Smooth muscle cell (in vitro differentiated cells): ENCODE measurements around the gene PSMA8. TPM values are rescaled to one million over a fixed set of nuclear protein-coding genes. Genes with fewer than 3 reads are reported as not detected.

Experiments
- DNase-seq: peaks from one replicate; lab custom pipeline; 2025; ENCODE audit not compliant: unreplicated experiment; lab: John Stamatoyannopoulos, UW
- H2AFZ ChIP-seq: fragments of 200-600 bp; sonication (generic); 2 replicates; pipeline ENCODE4 v1.6.0; 2016; ENCODE audit warnings: antibody characterized with exemption, low read depth, mild to moderate bottlenecking
- H3F3A ChIP-seq: fragments of 200-600 bp; sonication (generic); 2 replicates; pipeline ENCODE4 v1.6.0; 2017; ENCODE audit warnings: antibody characterized with exemption, low read depth
- H3K27ac ChIP-seq: fragments of 200-600 bp; sonication (generic); 2 replicates; pipeline ENCODE4 v1.5.1; 2016; ENCODE audit warnings: low read depth, mild to moderate bottlenecking
- H3K27me3 ChIP-seq: fragments of 200-600 bp; sonication (generic); 2 replicates; pipeline ENCODE4 v1.6.1; 2016; ENCODE audit warnings: low read depth, mild to moderate bottlenecking
- H3K36me3 ChIP-seq: fragments of 200-600 bp; sonication (generic); 2 replicates; pipeline ENCODE4 v1.5.1; 2016; ENCODE audit warnings: low read depth
- H3K4me1 ChIP-seq: fragments of 200-600 bp; sonication (generic); 2 replicates; pipeline ENCODE4 v1.5.1; 2016; ENCODE audit warnings: low read depth
- H3K4me2 ChIP-seq: fragments of 200-600 bp; sonication (generic); 2 replicates; pipeline ENCODE4 v1.6.0; 2016; ENCODE audit warnings: mild to moderate bottlenecking
- H3K4me3 ChIP-seq: fragments of 200-600 bp; sonication (generic); 2 replicates; pipeline ENCODE4 v1.5.1; 2016; ENCODE audit warnings: mild to moderate bottlenecking
- H3K79me2 ChIP-seq: fragments of 200-600 bp; sonication (generic); 2 replicates; pipeline ENCODE4 v1.6.0; 2016; ENCODE audit warnings: low read depth, mild to moderate bottlenecking
- H3K9ac ChIP-seq: fragments of 200-600 bp; sonication (generic); 2 replicates; pipeline ENCODE4 v1.6.0; 2016; ENCODE audit warnings: low read depth
- H3K9me3 ChIP-seq: fragments of 200-600 bp; sonication (generic); replicated peaks from 2 replicates; pipeline ENCODE4 v1.5.1; 2016; ENCODE audit warnings: low read depth
- H4K20me1 ChIP-seq: fragments of 200-600 bp; sonication (generic); 2 replicates; pipeline ENCODE4 v1.6.0; 2016; ENCODE audit warnings: low read depth
- WGBS: methylation state at CpG from one replicate; pipeline ENCODE4 v1.1.7; 2016; ENCODE audit warnings: low lambda C conversion rate; 5-methylcytosine and 5-hydroxymethylcytosine counted together
- polyA plus RNA-seq: library from polyadenylated mRNA; unstranded; fragments of >200 nt; fragmentation: Nextera tagmentation; extraction: Ambion mirVana; gene quantifications from 2 replicates; pipeline ENCODE4 v1.2.1, GENCODE V29; 2016
- total RNA-seq: library from RNA; depleted of rRNA; stranded (reverse); fragments of >200 nt; gene quantifications from 2 replicates; pipeline ENCODE4 v1.2.3, GENCODE V29; 2014
- TF ChIP-seq, protein P1 (sequence below): fragments of 200-600 bp; sonication (generic); IDR thresholded peaks from 2 replicates; pipeline ENCODE4 v1.5.1; 2017; ENCODE audit warnings: borderline replicate concordance, mild to moderate bottlenecking, antibody characterized with exemption; ENCODE audit not compliant: insufficient read depth, poor library complexity, severe bottlenecking

PSMA8 gene
- total and polyA plus RNA-seq, 2 experiments from 2014 or later: 0.49 TPM; not detected in 1

DNA sequence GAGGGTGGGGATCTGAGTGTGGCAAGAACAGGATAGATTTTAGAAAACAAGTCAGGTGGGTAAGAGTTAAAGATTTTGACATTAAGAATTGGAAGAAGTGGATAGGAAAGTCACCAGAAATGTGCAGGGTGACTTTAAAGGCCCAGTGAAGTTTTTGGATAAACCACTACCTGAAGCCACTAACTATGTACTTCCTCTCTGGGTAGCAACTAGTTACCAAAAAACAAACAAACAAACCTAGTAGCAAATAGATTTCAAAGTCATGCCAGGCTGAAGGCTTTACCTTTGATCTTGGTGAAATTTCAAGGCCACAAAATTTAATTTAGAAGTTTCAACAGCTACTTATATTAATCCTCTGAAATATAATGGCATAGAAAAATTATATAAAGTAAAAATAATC, 42.5 kb downstream of the PSMA8 start:
- Histone ChIP-seq H3K79me2 (no peaks in the 10 kb centered on the region), H3K9me3 (no peaks in the 10 kb centered on the region), H3K4me1 (no peaks in the 10 kb centered on the region), H3K27ac (no peak overlapping the region), H4K20me1 (no peaks in the 10 kb centered on the region), H3F3A (no peaks in the 10 kb centered on the region), H3K9ac (no peak overlapping the region), H3K4me3 (no peak overlapping the region), H3K36me3 (no peaks in the 10 kb centered on the region), H2AFZ (no peak overlapping the region), H3K4me2 (no peak overlapping the region), H3K27me3 (peaks cover 12% of the 10 kb centered on the region)
- TF ChIP-seq, protein P1, sequence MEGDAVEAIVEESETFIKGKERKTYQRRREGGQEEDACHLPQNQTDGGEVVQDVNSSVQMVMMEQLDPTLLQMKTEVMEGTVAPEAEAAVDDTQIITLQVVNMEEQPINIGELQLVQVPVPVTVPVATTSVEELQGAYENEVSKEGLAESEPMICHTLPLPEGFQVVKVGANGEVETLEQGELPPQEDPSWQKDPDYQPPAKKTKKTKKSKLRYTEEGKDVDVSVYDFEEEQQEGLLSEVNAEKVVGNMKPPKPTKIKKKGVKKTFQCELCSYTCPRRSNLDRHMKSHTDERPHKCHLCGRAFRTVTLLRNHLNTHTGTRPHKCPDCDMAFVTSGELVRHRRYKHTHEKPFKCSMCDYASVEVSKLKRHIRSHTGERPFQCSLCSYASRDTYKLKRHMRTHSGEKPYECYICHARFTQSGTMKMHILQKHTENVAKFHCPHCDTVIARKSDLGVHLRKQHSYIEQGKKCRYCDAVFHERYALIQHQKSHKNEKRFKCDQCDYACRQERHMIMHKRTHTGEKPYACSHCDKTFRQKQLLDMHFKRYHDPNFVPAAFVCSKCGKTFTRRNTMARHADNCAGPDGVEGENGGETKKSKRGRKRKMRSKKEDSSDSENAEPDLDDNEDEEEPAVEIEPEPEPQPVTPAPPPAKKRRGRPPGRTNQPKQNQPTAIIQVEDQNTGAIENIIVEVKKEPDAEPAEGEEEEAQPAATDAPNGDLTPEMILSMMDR: no peak
- DNase-seq: no peak

DNA sequence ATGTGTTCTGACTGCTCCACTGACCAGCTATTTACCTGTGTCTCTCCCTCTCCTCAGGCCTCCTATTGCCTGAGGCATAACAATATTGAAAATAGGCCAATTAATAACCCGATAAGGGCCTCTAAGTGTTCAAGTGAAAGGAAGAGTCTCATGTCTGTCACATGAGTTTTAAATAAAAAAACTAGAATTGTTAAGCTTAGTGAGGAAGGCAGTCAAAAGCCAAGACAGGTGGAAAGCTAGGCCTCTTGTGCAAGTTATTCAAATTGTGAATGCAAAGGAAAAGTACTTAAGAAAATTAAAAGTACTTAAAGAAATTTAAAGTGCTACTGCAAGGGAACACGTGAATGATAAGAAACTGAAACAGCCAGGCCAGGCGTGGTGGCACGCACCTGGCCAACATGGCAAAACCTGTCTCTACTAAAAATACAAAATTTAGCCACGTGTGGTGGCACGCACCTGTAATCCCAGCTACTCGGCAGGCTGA, 47.7 kb downstream of the PSMA8 start:
- no peaks in the 10 kb centered on the region for H3K9me3 ChIP-seq
- DNase-seq: no peak
- H3K4me1 ChIP-seq: no peaks in the 10 kb centered on the region
- no peaks in the 10 kb centered on the region for H3K79me2 ChIP-seq
- H3K36me3 ChIP-seq: no peaks in the 10 kb centered on the region
- H3K27ac ChIP-seq: no peak overlapping the region
- no peak overlapping the region for H3K4me2 ChIP-seq
- no peaks in the 10 kb centered on the region for H3F3A ChIP-seq
- no peaks in the 10 kb centered on the region for H3K27me3 ChIP-seq
- WGBS: 97% methylated on average over 7 of the region's 7 CpGs
- H2AFZ ChIP-seq: no peak overlapping the region
- H3K4me3 ChIP-seq: no peak overlapping the region
- TF ChIP-seq, protein P1: no peak
- no peaks in the 10 kb centered on the region for H4K20me1 ChIP-seq
- no peak overlapping the region for H3K9ac ChIP-seq

DNA sequence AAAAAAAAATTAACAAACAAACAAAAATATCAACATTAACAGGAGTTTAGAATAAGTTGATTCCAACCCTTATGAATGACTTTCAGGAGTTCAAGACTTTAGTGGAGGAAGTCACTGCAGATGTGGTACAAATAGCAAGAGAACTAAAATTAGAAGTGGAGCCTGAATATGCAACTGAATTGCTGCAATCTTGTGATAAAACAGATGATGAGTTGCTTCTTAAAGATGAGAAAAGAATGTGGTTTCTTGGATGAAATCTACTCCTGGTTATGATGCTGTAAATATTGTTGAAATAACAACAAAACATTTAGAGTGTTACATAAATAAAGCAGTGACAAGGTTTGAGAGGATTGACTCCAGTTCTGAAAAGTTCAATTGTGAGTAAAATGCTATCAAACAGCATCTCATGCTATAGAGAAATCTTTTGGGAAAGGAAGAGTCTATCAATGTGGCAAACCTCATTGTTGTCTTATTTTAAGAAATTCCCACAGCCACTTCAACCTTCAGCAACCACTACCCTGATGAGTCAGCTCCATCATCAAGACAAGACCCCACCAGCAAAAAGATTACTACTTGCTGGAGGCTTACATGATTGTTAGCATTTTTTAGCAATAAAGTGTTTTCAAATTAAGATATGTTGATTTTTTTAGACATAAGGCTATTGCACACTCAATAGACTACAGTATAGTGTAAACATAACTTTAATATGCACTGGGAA, 49.9 kb downstream of the PSMA8 start:
- H2AFZ ChIP-seq: no peak overlapping the region
- no peaks in the 10 kb centered on the region for H3K36me3 ChIP-seq
- H3F3A ChIP-seq: no peaks in the 10 kb centered on the region
- DNase-seq: no peak
- H3K4me2 ChIP-seq: no peak overlapping the region
- no peak overlapping the region for H3K9ac ChIP-seq
- H3K27me3 ChIP-seq: no peaks in the 10 kb centered on the region
- H3K4me3 ChIP-seq: no peak overlapping the region
- no peaks in the 10 kb centered on the region for H3K9me3 ChIP-seq
- H4K20me1 ChIP-seq: no peaks in the 10 kb centered on the region
- H3K4me1 ChIP-seq: no peaks in the 10 kb centered on the region
- TF ChIP-seq, protein P1: no peak
- H3K79me2 ChIP-seq: no peaks in the 10 kb centered on the region
- no peak overlapping the region for H3K27ac ChIP-seq

DNA sequence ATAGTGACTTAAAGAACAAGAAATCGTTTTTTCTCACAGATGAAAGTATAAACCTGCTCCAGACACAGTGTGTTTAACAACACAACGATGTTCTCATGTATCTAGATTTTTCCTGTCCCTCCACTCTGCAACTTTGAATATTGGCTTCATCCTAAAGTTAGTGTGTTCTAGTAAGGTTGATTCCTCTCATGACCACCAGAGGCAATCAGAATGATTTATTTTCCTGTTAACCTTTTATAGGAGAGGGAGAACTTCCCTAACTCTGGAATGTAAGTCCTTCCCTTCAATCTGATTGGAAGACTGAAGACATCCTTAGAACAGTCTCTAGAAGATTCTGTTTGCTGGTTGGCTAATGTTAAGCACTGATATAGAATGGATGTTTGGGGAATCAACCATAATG, 51.6 kb downstream of the PSMA8 start:
- H3K27me3 ChIP-seq: no peaks in the 10 kb centered on the region
- H3K4me2 ChIP-seq: no peak overlapping the region
- DNase-seq: no peak
- H3K4me1 ChIP-seq: no peaks in the 10 kb centered on the region
- no peaks in the 10 kb centered on the region for H3K9me3 ChIP-seq
- TF ChIP-seq, protein P1: no peak
- H2AFZ ChIP-seq: no peak overlapping the region
- WGBS: 70% methylated on average over 2 of the region's 2 CpGs
- H3K79me2 ChIP-seq: no peaks in the 10 kb centered on the region
- H3K36me3 ChIP-seq: no peaks in the 10 kb centered on the region
- no peak overlapping the region for H3K27ac ChIP-seq
- H3F3A ChIP-seq: no peaks in the 10 kb centered on the region
- H4K20me1 ChIP-seq: no peaks in the 10 kb centered on the region
- H3K4me3 ChIP-seq: no peak overlapping the region
- H3K9ac ChIP-seq: no peak overlapping the region
